GM12873 (cell line): ENCODE results near the gene CD52.

Experiments used
- TF ChIP-seq, protein P1 (sequence below): IDR thresholded peaks from 2 replicates; pipeline ENCODE4 v1.5.1; 2012; ENCODE audit warnings: low read depth, mild to moderate bottlenecking, moderate library complexity, low read length, control low read depth; ENCODE audit not compliant: insufficient read depth; ENCODE audit errors: missing control alignments

Gene CD52

DNA sequence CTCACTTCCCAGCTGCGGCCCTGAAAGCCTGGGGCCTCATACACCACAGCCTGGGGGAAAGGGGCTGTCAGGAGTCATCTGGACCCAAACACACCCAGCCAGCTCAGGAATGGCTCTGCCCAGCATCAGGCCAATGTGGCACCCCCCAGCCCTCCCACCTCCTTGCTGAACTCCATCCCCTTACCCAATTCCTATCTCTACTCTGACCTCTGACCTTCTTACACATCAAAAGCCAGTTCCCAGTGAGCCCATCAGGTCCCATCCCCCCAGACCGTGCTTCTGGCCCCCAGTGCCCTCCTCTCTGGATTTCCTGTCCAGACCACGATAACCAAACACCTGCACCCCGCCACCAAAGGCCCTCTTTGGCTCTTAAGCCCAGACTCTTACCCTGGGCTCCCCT lies 19.9 kb downstream of the CD52 start:
- TF ChIP-seq, protein P1, sequence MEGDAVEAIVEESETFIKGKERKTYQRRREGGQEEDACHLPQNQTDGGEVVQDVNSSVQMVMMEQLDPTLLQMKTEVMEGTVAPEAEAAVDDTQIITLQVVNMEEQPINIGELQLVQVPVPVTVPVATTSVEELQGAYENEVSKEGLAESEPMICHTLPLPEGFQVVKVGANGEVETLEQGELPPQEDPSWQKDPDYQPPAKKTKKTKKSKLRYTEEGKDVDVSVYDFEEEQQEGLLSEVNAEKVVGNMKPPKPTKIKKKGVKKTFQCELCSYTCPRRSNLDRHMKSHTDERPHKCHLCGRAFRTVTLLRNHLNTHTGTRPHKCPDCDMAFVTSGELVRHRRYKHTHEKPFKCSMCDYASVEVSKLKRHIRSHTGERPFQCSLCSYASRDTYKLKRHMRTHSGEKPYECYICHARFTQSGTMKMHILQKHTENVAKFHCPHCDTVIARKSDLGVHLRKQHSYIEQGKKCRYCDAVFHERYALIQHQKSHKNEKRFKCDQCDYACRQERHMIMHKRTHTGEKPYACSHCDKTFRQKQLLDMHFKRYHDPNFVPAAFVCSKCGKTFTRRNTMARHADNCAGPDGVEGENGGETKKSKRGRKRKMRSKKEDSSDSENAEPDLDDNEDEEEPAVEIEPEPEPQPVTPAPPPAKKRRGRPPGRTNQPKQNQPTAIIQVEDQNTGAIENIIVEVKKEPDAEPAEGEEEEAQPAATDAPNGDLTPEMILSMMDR, result no peak

DNA sequence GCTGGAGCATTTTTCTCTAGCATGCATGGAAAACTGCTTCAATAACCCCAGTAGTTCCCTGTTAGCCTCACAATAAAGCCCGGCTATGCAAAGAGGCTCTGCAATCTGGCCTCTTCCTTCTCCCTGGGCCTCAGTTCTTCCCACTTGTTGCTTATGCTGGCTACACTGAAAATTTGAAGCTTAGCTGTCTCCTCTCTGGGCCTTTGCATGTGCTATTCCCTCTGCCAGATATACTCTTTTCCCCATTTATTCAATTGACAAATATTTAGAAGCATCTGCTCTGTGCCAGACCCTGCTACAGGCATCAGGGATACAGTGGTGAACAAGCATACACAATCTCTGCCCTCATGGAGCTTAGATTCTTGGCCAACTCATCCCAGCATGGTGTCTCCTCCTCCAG lies 20.9 kb downstream of the CD52 start:
- TF ChIP-seq, protein P1, result no peak

DNA sequence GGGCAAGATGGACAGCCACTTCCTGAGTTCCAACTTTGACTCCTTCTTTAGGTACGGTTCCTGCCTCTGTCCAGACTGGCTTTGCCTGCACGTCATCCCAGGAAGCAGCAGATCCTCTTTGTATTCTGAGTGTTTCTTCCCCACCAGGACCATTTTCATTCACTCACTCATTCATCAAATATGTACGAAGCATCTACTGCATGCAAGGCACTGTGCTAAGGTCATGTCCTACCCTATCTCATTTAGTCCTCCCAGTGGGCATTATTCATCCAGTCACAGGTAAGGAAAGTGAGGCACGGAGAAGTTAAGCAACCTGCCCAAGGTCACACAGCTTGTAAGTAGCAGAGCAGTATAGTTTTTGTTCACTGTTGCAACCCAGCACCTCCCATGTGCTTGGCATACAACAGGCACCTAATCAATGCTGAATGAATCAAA lies 22.3 kb downstream of the CD52 start:
- TF ChIP-seq, protein P1, result no peak

DNA sequence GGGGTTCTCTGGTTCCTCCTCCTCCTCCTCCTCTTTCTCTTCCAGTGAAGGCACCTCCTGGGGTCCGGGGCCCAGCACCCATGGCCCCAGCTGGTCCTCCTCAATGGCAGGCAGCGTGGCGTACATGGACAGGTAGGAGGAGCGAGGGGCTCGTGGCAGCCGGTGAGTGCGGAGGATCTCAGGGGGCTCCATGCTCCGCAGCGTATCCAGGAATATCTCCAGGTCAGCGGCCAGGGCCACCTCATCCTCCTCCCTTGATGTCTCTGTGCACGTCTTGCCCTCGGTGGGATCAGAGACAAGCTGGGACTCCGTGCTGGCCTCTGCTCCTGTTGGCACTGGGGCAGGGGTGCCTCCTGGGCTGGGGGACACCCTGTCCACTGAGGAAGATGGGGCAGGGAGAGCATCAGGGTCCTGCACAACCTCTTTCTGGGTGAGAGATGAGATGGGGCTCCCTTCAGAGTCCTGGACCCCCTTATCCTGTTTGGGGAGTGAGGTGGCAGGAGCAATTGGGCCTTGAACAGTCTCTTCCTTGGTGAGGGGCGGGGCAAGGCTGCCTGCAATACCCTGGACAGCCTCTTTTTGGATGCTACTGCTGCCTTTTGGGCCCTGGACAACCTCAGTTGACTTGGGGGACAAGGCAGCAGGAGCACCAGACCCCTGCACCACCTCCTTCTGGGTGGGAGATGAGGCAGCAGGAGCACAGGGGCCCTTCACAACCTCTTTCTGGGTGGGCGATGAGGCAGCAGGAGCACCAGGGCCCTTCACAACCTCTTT lies 26.6 kb downstream of the CD52 start:
- TF ChIP-seq, protein P1, result no peak

DNA sequence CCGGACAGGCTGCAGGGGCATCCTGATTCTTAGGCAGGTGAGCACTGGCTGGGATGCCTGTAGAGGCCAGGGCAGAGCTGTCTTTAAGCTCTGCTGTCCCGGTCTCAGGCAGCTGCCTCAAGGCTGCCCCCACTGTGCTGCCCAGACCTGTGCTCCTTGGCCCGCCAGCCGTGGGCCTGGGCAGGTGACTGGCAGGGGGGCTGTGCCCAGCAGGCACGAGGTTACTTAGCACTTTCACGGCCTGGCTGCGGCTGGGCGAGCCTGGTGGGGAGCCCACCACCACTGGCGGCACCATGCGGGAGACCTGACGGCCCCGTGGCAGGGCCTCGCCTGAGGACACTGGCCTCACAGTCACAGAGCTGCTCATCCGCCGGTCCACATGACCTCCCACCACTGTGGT lies 28.0 kb downstream of the CD52 start:
- TF ChIP-seq, protein P1, result no peak

DNA sequence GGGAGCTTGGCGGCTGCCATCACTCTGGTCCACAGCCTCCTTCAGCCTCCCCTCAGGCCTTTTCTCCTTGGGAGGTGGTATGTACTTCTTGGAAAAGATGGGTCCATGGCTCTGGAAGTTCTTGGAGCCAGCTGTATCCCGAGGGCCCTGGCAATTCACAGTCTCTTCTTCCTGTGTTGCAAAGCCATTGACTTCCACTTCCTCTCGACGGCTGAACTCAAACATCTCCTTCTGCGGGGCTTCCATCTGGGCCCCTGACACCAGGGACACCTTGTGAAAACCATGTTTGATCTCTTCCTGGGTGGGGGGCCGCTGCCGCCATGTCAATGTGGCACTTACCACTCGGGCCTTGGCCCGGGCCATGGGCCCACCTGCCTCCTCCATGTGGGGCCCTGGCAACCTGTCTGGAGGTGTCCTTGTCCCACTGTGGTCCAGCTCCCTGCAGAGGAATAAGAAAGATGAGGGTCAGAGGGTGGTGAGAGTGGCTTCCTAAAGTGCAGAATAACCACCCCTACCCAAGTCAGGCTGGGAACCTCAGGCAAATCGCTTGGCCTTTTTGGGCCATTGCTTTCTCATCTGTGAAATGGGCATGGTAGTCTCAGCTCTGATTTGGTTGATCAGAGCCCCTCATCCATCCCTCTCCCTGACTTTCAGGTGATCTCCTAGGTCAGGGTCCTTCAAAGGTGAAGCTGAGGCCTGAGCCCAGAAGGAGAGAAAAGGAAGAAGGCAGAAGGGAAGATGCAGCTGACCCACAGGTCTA lies 28.7 kb downstream of the CD52 start:
- TF ChIP-seq, protein P1, result no peak

DNA sequence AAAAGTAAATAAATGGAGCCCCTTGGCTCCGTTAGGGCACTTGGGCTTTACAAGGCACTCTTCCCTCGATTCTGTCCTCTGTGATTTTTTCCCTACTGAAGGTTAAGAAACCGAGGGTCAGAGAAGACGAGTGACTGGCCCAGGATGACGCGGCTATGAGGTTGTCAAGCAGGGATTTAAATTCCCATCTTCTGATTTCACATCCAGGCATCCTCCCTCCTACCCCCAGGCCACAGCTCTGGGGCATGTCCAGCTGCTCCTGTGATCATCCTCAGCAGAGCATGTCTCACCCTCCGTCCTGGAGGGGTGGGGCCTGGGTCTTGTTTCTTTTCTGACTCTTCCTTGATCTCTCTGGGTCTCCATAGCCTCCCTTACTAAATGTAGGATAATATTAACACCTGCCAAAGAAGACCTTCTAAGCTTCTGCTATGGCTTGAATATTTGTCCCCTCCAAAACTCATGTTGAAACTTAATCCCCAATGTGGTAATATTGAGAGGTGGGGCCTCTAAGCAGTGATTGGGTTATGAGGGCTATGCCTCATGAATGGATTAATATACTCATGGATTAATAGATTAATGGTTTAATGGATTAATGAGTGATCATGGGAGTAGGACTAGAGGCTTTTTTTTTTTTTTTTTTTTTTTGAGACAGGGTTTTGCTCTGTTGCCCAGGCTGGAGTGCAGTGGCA lies 31.6 kb downstream of the CD52 start:
- TF ChIP-seq, protein P1, result no peak
